Measurements from ENCODE around the gene SEPTIN12. TPM values are rescaled to one million over a fixed set of nuclear protein-coding genes. Genes with fewer than 3 reads are reported as not detected.

Gene SEPTIN12
- total RNA-seq = not detected

- TF ChIP-seq CTCF (IDR thresholded peaks at IDR 0.05) = no peak
- no peak for TF ChIP-seq POLR2A (IDR thresholded peaks at IDR 0.05)
- Histone ChIP-seq H3K4me1 (peaks cover 0 to 14% (median 4%) of the 10 kb centered on the region in 3 donors), H3K9me3 (no peaks in the 10 kb centered on the region)
Observed at GRCh38 chr16:4787627-4788482, at the start of gene SEPTIN12. Gene SEPTIN12, minus strand, starts transcription at chr16:4788345. Its CDS starts 700 bp downstream, at chr16:4787645.

GRCh38 chr16:4836727-4837126 is 48.6 kb upstream of the SEPTIN12 start:
- H3K27ac ChIP-seq = no peak overlapping the region
- 75 to 98% methylated on average over 2 of the region's 2 CpGs for WGBS, 2 donors
- no peaks in the 10 kb centered on the region for H3K27me3 ChIP-seq
- H3K9me3 ChIP-seq = no peaks in the 10 kb centered on the region
- no peak for DNase-seq
- no peaks in the 10 kb centered on the region for H3K4me1 ChIP-seq
- no peak for TF ChIP-seq POLR2A (IDR thresholded peaks at IDR 0.05)
- intact Hi-C loops (cut with DNase I) = no loop called here
- H3K4me3 ChIP-seq = no peak overlapping the region
- peaks cover 12 to 100% (median 31%) of the 10 kb centered on the region in 3 donors for H3K36me3 ChIP-seq

More at GRCh38 chr16:4787627-4788482, at the start of gene SEPTIN12:
- H3K27ac ChIP-seq = no peak within 1 kb of the TSS
- no peak within 1 kb of the TSS for H3K4me3 ChIP-seq
- DNase-seq = no peak
- WGBS, 2 donors = 68 to 73% methylated on average over 6 to 10 of the region's 14 CpGs
- intact Hi-C loops (cut with DNase I) = no loop called here
- H3K27me3 ChIP-seq = no peaks in the 10 kb centered on the region
- H3K36me3 ChIP-seq = no peaks in the 10 kb centered on the region

- WGBS, 2 donors = 85 to 87% methylated on average over 1 of the region's 1 CpG
- Histone ChIP-seq H3K36me3 (peaks cover 9 to 100% (median 36%) of the 10 kb centered on the region in 3 donors), H3K4me1 (no peaks in the 10 kb centered on the region), H3K4me3 (no peak overlapping the region), H3K9me3 (no peaks in the 10 kb centered on the region), H3K27me3 (no peaks in the 10 kb centered on the region), H3K27ac (no peak overlapping the region)
- intact Hi-C loops (cut with DNase I) = no loop called here
- no peak for DNase-seq
- TF ChIP-seq CTCF (IDR thresholded peaks at IDR 0.05) (no peak), POLR2A (IDR thresholded peaks at IDR 0.05) (no peak)
Observed at GRCh38 chr16:4833584-4833983, 45.4 kb upstream of the SEPTIN12 start.

- Histone ChIP-seq H3K36me3 (peaks cover 9 to 100% (median 44%) of the 10 kb centered on the region in 3 donors), H3K4me3 (no peak overlapping the region), H3K27ac (no peak overlapping the region), H3K27me3 (no peaks in the 10 kb centered on the region), H3K4me1 (no peaks in the 10 kb centered on the region), H3K9me3 (no peaks in the 10 kb centered on the region)
- TF ChIP-seq POLR2A (IDR thresholded peaks at IDR 0.05) (no peak), CTCF (IDR thresholded peaks at IDR 0.05) (no peak)
- intact Hi-C loops (cut with DNase I) = no loop called here
- WGBS, 2 donors = 84 to 87% methylated on average over 6 of the region's 6 CpGs
- DNase-seq = no peak
Observed at GRCh38 chr16:4832698-4833343, 44.7 kb upstream of the SEPTIN12 start.

- Histone ChIP-seq H3K27ac (no peak overlapping the region), H3K27me3 (no peaks in the 10 kb centered on the region), H3K36me3 (peaks cover 15 to 100% (median 49%) of the 10 kb centered on the region in 3 donors), H3K4me3 (no peak overlapping the region), H3K4me1 (no peaks in the 10 kb centered on the region), H3K9me3 (no peaks in the 10 kb centered on the region)
- intact Hi-C loops (cut with DNase I) = no loop called here
- WGBS, 2 donors = 92 to 97% methylated on average over 8 of the region's 8 CpGs
- TF ChIP-seq POLR2A (IDR thresholded peaks at IDR 0.05) (no peak), CTCF (IDR thresholded peaks at IDR 0.05) (no peak)
- no peak for DNase-seq
Observed at GRCh38 chr16:4831616-4832015, 43.5 kb upstream of the SEPTIN12 start.

All from esophagus squamous epithelium (tissue), 5 donors.